ENCODE measurements around the gene RRP9.

GRCh38 chr3:51974277-51974962 is 32.7 kb upstream of the RRP9 start:
- TF ChIP-seq SUZ12 (IDR thresholded peaks at IDR 0.05; ENCODE audit: extremely low read depth, insufficient read depth, insufficient read length): no peak
- no peak for TF ChIP-seq ZNF274 (IDR thresholded peaks at IDR 0.05; ENCODE audit: low read depth, low read length)

Measured in NT2/D1 (cell line).